HG03565 (cell line): ENCODE measurements around the gene AIMP2.
A peak's percentile ranks its signal among the peaks of the same experiment; 100 is the strongest.
"Not testable (repeated sequence)": the region's sequence is repeated elsewhere in the genome, so short reads cannot be mapped to it uniquely, and the experiment has no call there.

Source experiments
- ATAC-seq: cut with Tn5 transposase; IDR thresholded peaks from one replicate; pipeline ENCODE4 v1.9.1; 2021; ENCODE audit warnings: mild to moderate bottlenecking, moderate library complexity; ENCODE audit not compliant: unreplicated experiment

Gene AIMP2

GRCh38 chr7:6008668-6009611 lies at the start of gene AIMP2, which contains the start of gene PMS2:
AIMP2 (plus strand) TSS chr7:6009272; CDS start chr7:6009364, 92 bp downstream.
PMS2 (minus strand) TSS chr7:6009049; CDS start chr7:6009019, 30 bp downstream.
- ATAC-seq: peak; percentile 81

GRCh38 chr7:5963205-5963604 lies 45.9 kb upstream of the AIMP2 start:
- ATAC-seq: not testable (repeated sequence)

GRCh38 chr7:5963810-5964209 lies 45.3 kb upstream of the AIMP2 start:
- ATAC-seq: not testable (repeated sequence)

GRCh38 chr7:5970347-5970911 lies 38.6 kb upstream of the AIMP2 start, which contains the start of gene RSPH10B:
RSPH10B (minus strand) TSS chr7:5970689; CDS start chr7:5967116, 3,573 bp downstream.
- not testable (repeated sequence) for ATAC-seq

- not testable (repeated sequence) for ATAC-seq
These were observed 35.5 kb upstream of the AIMP2 start for GRCh38 chr7:5973580-5973979.

- ATAC-seq: not testable (repeated sequence)
These were observed 29.3 kb upstream of the AIMP2 start for GRCh38 chr7:5979680-5980314.

GRCh38 chr7:5987061-5987460 lies 22.0 kb upstream of the AIMP2 start:
- not testable (repeated sequence) for ATAC-seq

GRCh38 chr7:5997210-5997808 lies 11.8 kb upstream of the AIMP2 start:
- no peak for ATAC-seq

GRCh38 chr7:6007386-6007785 lies 1.7 kb upstream of the AIMP2 start:
- no peak for ATAC-seq

GRCh38 chr7:6007835-6008590 lies 1.1 kb upstream of the AIMP2 start:
- ATAC-seq: not testable (repeated sequence)

- not testable (repeated sequence) for ATAC-seq
These were observed 1.3 kb downstream of the AIMP2 start for GRCh38 chr7:6010370-6010769.

- no peak for ATAC-seq
These were observed 2.5 kb downstream of the AIMP2 start for GRCh38 chr7:6011541-6011940.

GRCh38 chr7:6012355-6013104 lies 3.5 kb downstream of the AIMP2 start:
- ATAC-seq: no peak

GRCh38 chr7:6015917-6016652 lies 7.0 kb downstream of the AIMP2 start:
- peak; percentile 20 for ATAC-seq

GRCh38 chr7:6016653-6016966 lies 7.5 kb downstream of the AIMP2 start:
- no peak for ATAC-seq

- no peak for ATAC-seq
These were observed 11.6 kb downstream of the AIMP2 start for GRCh38 chr7:6020371-6021286.

- no peak for ATAC-seq
These were observed 13.6 kb downstream of the AIMP2 start for GRCh38 chr7:6022707-6023106.

- ATAC-seq: no peak
These were observed 14.9 kb downstream of the AIMP2 start for GRCh38 chr7:6023974-6024435.
